Suppressor macrophage (primary cell): ENCODE results near the gene CXCL5.
"Not testable (repeated sequence)": the region's sequence is repeated elsewhere in the genome, so short reads cannot be mapped to it uniquely, and the experiment has no call there.

Experiments
- DNase-seq, 4 experiments: peaks; one replicate each; pipeline ENCODE4 v3.0.0-alpha.2; 2020 to 2022

Gene CXCL5

GRCh38 chr4:74015126-74015780, 16.8 kb upstream of the CXCL5 start:
- no peak for DNase-seq

GRCh38 chr4:74014332-74014731, 15.9 kb upstream of the CXCL5 start:
- no peak for DNase-seq

- DNase-seq: peak; percentile 30 to 66 (median 50)
Observed at GRCh38 chr4:74013264-74013663, 14.8 kb upstream of the CXCL5 start.

- peak in 1 of 4 experiments; percentile 36 for DNase-seq
Observed at GRCh38 chr4:74012130-74012529, 13.7 kb upstream of the CXCL5 start.

- DNase-seq: no peak
Observed at GRCh38 chr4:74009307-74009706, 10.8 kb upstream of the CXCL5 start.

- peak in 1 of 4 experiments; percentile 27 for DNase-seq
Observed at GRCh38 chr4:74006009-74006476, 7.6 kb upstream of the CXCL5 start.

GRCh38 chr4:74005528-74005927, 7.1 kb upstream of the CXCL5 start:
- no peak for DNase-seq

GRCh38 chr4:74004668-74005067, 6.2 kb upstream of the CXCL5 start:
- no peak for DNase-seq

- DNase-seq: no peak
Observed at GRCh38 chr4:74000301-74000700, 1.8 kb upstream of the CXCL5 start.

GRCh38 chr4:73992050-73992449, 6.4 kb downstream of the CXCL5 start:
- no peak for DNase-seq

- DNase-seq: no peak
Observed at GRCh38 chr4:73991742-73992000, 6.8 kb downstream of the CXCL5 start.

GRCh38 chr4:73990988-73991741, 7.3 kb downstream of the CXCL5 start:
- DNase-seq: no peak

- DNase-seq: no peak
Observed at GRCh38 chr4:73989928-73990327, 8.5 kb downstream of the CXCL5 start.

- DNase-seq: no peak
Observed at GRCh38 chr4:73989031-73989430, 9.4 kb downstream of the CXCL5 start.

GRCh38 chr4:73988061-73988460, 10.4 kb downstream of the CXCL5 start, which contains the start of gene PPBP:
PPBP (minus strand) TSS chr4:73988190; CDS start chr4:73988103, 87 bp downstream.
- DNase-seq: peak; percentile 16 to 49 (median 28)

- no peak for DNase-seq
Observed at GRCh38 chr4:73985528-73985852, 13.0 kb downstream of the CXCL5 start.

- DNase-seq: no peak
Observed at GRCh38 chr4:73984736-73985527, 13.5 kb downstream of the CXCL5 start.

- not testable (repeated sequence) for DNase-seq
Observed at GRCh38 chr4:73981175-73981574, 17.3 kb downstream of the CXCL5 start.

GRCh38 chr4:73979407-73979957, 19.0 kb downstream of the CXCL5 start:
- no peak for DNase-seq

GRCh38 chr4:73978886-73979285, 19.6 kb downstream of the CXCL5 start:
- peak in 2 of 4 experiments; percentile 12 to 20 for DNase-seq

GRCh38 chr4:73976716-73977115, 21.8 kb downstream of the CXCL5 start:
- no peak for DNase-seq

- no peak for DNase-seq
Observed at GRCh38 chr4:73976217-73976616, 22.3 kb downstream of the CXCL5 start.

- DNase-seq: no peak
Observed at GRCh38 chr4:73974352-73974751, 24.1 kb downstream of the CXCL5 start.
